ENCODE results near the gene PNO1. TPM values are rescaled to one million over a fixed set of nuclear protein-coding genes. Genes with fewer than 3 reads are reported as not detected.
A peak's percentile ranks its signal among the peaks of the same experiment; 100 is the strongest.

PNO1 gene
- polyA plus RNA-seq, 1 donor (not counting 4 experiments of a cell fraction or from before 2014, with no cell fraction given), result 22.5 TPM

GRCh38 chr2:68214381-68214780 is 56.7 kb downstream of the PNO1 start:
- H3K36me3 ChIP-seq (ENCODE audit: control insufficient read depth in 2 of 2, extremely low read depth in 1 of 2, insufficient read depth in 2 of 2, low read length in 2 of 2), result peaks cover 0 to 10% of the 10 kb centered on the region in 2 experiments
- no peak overlapping the region for H3K9ac ChIP-seq (ENCODE audit: control insufficient read depth, extremely low read depth, insufficient read depth, low read length)
- dilution Hi-C loops (cut with MboI; ENCODE audit: extremely low pct_ligation_motif_present, low sequenced_read_pairs), result no loop called here
- no peak overlapping the region for H3K4me2 ChIP-seq (ENCODE audit: control insufficient read depth, extremely low read depth, insufficient read depth, low read depth, low read length)
- peaks cover 94% of the 10 kb centered on the region for H3K79me2 ChIP-seq (ENCODE audit: control insufficient read depth, insufficient read depth, low read length)
- DNase-seq (ENCODE audit: low read depth, low spot score) (no peak), FAIRE-seq (peak; percentile 39)
- no peaks in the 10 kb centered on the region for H3K27me3 ChIP-seq (ENCODE audit: control insufficient read depth, extremely low read depth, insufficient read depth, low read length)
- H3K9me3 ChIP-seq (ENCODE audit: control insufficient read depth, low read depth, low read length), result no peaks in the 10 kb centered on the region
- H2AFZ ChIP-seq (ENCODE audit: control insufficient read depth, low read length), result no peak overlapping the region
- no peak for TF ChIP-seq CTCF (optimal IDR thresholded peaks at IDR 0.05 in 1 of 3, IDR thresholded peaks at IDR 0.05 in 1 of 3, conservative IDR thresholded peaks at IDR 0.05 in 1 of 3; ENCODE audit: extremely low read depth in 1 of 3, insufficient read depth in 2 of 3, low read length in 3 of 3)
- no peak for TF ChIP-seq EZH2 (IDR thresholded peaks at IDR 0.05; ENCODE audit: low read length)
- no peaks in the 10 kb centered on the region for H3K9me1 ChIP-seq (ENCODE audit: control insufficient read depth, extremely low read depth, insufficient read depth, low read length)
- H3K4me1 ChIP-seq (ENCODE audit: control insufficient read depth, extremely low read depth, insufficient read depth, low read length), result peaks cover 21% of the 10 kb centered on the region
- H4K20me1 ChIP-seq (ENCODE audit: control insufficient read depth, extremely low read depth, insufficient read depth, low read length), result peaks cover 4% of the 10 kb centered on the region
- no peak overlapping the region for H3K27ac ChIP-seq (ENCODE audit: control insufficient read depth, insufficient read depth, low read length)
- no peak overlapping the region for H3K4me3 ChIP-seq (ENCODE audit: control insufficient read depth in 2 of 3, extremely low read depth in 1 of 3, insufficient read depth in 2 of 3, low read depth in 1 of 3, low read length in 3 of 3)

- Histone ChIP-seq H3K4me3 (ENCODE audit: control insufficient read depth in 2 of 3, extremely low read depth in 1 of 3, insufficient read depth in 2 of 3, low read depth in 1 of 3, low read length in 3 of 3) (no peak overlapping the region), H3K4me2 (ENCODE audit: control insufficient read depth, extremely low read depth, insufficient read depth, low read depth, low read length) (peak overlapping the region; percentile 32), H3K27ac (ENCODE audit: control insufficient read depth, insufficient read depth, low read length) (peak overlapping the region; percentile 36), H3K9ac (ENCODE audit: control insufficient read depth, extremely low read depth, insufficient read depth, low read length) (no peak overlapping the region), H3K4me1 (ENCODE audit: control insufficient read depth, extremely low read depth, insufficient read depth, low read length) (peaks cover 21% of the 10 kb centered on the region), H3K9me1 (ENCODE audit: control insufficient read depth, extremely low read depth, insufficient read depth, low read length) (no peaks in the 10 kb centered on the region), H4K20me1 (ENCODE audit: control insufficient read depth, extremely low read depth, insufficient read depth, low read length) (peaks cover 4% of the 10 kb centered on the region), H2AFZ (ENCODE audit: control insufficient read depth, low read length) (no peak overlapping the region), H3K79me2 (ENCODE audit: control insufficient read depth, insufficient read depth, low read length) (peaks cover 96% of the 10 kb centered on the region), H3K27me3 (ENCODE audit: control insufficient read depth, extremely low read depth, insufficient read depth, low read length) (no peaks in the 10 kb centered on the region), H3K9me3 (ENCODE audit: control insufficient read depth, low read depth, low read length) (no peaks in the 10 kb centered on the region), H3K36me3 (ENCODE audit: control insufficient read depth in 2 of 2, extremely low read depth in 1 of 2, insufficient read depth in 2 of 2, low read length in 2 of 2) (peaks cover 0 to 7% of the 10 kb centered on the region in 2 experiments)
- dilution Hi-C loops (cut with MboI; ENCODE audit: extremely low pct_ligation_motif_present, low sequenced_read_pairs), result no loop called here
- DNase-seq (ENCODE audit: low read depth, low spot score), result no peak
- FAIRE-seq, result no peak
- TF ChIP-seq EZH2 (IDR thresholded peaks at IDR 0.05; ENCODE audit: low read length) (no peak), CTCF (optimal IDR thresholded peaks at IDR 0.05 in 1 of 3, IDR thresholded peaks at IDR 0.05 in 1 of 3, conservative IDR thresholded peaks at IDR 0.05 in 1 of 3; ENCODE audit: extremely low read depth in 1 of 3, insufficient read depth in 2 of 3, low read length in 3 of 3) (no peak)
Measured at GRCh38 chr2:68216454-68217310, 59.0 kb downstream of the PNO1 start.
